Gastrocnemius medialis (tissue), 4 donors: ENCODE data around the gene GPC2.

Experiments used
- POLR2A ChIP-seq, 2 donors: fragments of 450-650 bp; IDR thresholded peaks; one replicate each; pipeline ENCODE4 v1.6.1; 2017; ENCODE audit warnings: antibody characterized with exemption in 2 of 2, mild to moderate bottlenecking in 2 of 2, moderate library complexity in 2 of 2
- TF ChIP-seq, protein P1 (sequence below), 5 experiments: fragments of 450-650 bp in 3 of 5; fragments of 200-600 bp in 2 of 5; sonication (generic) in 2 of 5; IDR thresholded peaks in 4 of 5; conservative IDR thresholded peaks in 1 of 5; 1 replicate in 4 of 5; 2 replicates in 1 of 5; pipeline ENCODE4 v1.5.1; 2016 to 2019; ENCODE audit warnings: antibody characterized with exemption in 5 of 5, mild to moderate bottlenecking in 3 of 5, moderate library complexity in 3 of 5

GRCh38 chr7:100152937-100153666 is 24.1 kb downstream of the GPC2 start:
- no peak for TF ChIP-seq POLR2A (IDR thresholded peaks at IDR 0.05)
- TF ChIP-seq, protein P1, sequence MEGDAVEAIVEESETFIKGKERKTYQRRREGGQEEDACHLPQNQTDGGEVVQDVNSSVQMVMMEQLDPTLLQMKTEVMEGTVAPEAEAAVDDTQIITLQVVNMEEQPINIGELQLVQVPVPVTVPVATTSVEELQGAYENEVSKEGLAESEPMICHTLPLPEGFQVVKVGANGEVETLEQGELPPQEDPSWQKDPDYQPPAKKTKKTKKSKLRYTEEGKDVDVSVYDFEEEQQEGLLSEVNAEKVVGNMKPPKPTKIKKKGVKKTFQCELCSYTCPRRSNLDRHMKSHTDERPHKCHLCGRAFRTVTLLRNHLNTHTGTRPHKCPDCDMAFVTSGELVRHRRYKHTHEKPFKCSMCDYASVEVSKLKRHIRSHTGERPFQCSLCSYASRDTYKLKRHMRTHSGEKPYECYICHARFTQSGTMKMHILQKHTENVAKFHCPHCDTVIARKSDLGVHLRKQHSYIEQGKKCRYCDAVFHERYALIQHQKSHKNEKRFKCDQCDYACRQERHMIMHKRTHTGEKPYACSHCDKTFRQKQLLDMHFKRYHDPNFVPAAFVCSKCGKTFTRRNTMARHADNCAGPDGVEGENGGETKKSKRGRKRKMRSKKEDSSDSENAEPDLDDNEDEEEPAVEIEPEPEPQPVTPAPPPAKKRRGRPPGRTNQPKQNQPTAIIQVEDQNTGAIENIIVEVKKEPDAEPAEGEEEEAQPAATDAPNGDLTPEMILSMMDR (IDR thresholded peaks at IDR 0.05 in 4 of 5, conservative IDR thresholded peaks at IDR 0.05 in 1 of 5), result no peak
